Left ventricle myocardium inferior (tissue), 1 donor: Measurements from ENCODE around the gene CR1L. TPM values are rescaled to one million over a fixed set of nuclear protein-coding genes. Genes with fewer than 3 reads are reported as not detected.
"Not testable (repeated sequence)": the region's sequence is repeated elsewhere in the genome, so short reads cannot be mapped to it uniquely, and the experiment has no call there.

Experiments used
- DNase-seq: peaks from one replicate; pipeline ENCODE4 v3.0.0-alpha.2; 2020
- H3K27ac ChIP-seq: fragments of 200-600 bp; replicated peaks from 2 replicates; pipeline ENCODE4 v1.8.0; 2021
- H3K27me3 ChIP-seq: fragments of 200-600 bp; 2 replicates; pipeline ENCODE4 v1.8.0; 2021; ENCODE audit warnings: low read depth
- H3K36me3 ChIP-seq: fragments of 200-600 bp; 2 replicates; pipeline ENCODE4 v1.8.0; 2021
- H3K4me1 ChIP-seq: fragments of 200-600 bp; 2 replicates; pipeline ENCODE4 v1.8.0; 2021
- H3K4me3 ChIP-seq: fragments of 200-600 bp; 2 replicates; pipeline ENCODE4 v1.8.0; 2021; ENCODE audit warnings: mild to moderate bottlenecking, moderate library complexity
- H3K9me3 ChIP-seq: fragments of 200-600 bp; replicated peaks from 2 replicates; pipeline ENCODE4 v1.8.0; 2021
- intact Hi-C: fragments of 100-400 bp; cut with micrococcal nuclease; formaldehyde crosslinking; loops from one replicate; pipeline ENCODE4 v1.11.0; 2022
- total RNA-seq: library from RNA; stranded (reverse); fragmentation: NEBNext Ultra II Directional; extraction: Animal tissue kit (Norgen Biotek cat#: 25700); gene quantifications from one replicate; pipeline ENCODE4 v1.2.1, GENCODE V29; 2021
- TF ChIP-seq, protein P1 (sequence below): fragments of 200-600 bp; IDR thresholded peaks from 2 replicates; pipeline ENCODE4 v1.8.0; 2021; ENCODE audit warnings: antibody characterized with exemption, mild to moderate bottlenecking, borderline replicate concordance
- donor health status: DM: no; HTN: yes; CAD: no; lungs with severe emphysema.

Gene CR1L
- total RNA-seq, 1 donor from 2014 or later = not detected

DNA sequence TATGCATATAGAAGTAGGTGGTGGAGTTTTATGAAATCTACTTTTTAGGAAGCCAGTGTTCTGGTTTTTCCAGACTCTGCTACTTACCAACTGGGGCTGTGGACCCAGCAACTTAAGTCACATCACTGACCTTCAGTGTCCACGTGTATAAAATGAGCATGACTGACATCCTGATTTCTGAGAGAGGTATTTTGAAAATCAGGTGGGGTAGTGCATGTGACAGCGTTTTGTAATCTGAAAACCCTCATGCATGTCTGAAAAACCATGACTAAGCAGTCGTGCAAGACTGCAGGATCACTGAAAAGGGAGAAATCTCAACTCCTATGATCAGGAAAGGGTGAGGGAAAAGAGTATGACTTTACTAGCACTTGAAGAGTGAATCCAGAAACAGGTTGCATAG, 26.1 kb downstream of the CR1L start:
- H3K27ac ChIP-seq = no peak overlapping the region
- TF ChIP-seq, protein P1, sequence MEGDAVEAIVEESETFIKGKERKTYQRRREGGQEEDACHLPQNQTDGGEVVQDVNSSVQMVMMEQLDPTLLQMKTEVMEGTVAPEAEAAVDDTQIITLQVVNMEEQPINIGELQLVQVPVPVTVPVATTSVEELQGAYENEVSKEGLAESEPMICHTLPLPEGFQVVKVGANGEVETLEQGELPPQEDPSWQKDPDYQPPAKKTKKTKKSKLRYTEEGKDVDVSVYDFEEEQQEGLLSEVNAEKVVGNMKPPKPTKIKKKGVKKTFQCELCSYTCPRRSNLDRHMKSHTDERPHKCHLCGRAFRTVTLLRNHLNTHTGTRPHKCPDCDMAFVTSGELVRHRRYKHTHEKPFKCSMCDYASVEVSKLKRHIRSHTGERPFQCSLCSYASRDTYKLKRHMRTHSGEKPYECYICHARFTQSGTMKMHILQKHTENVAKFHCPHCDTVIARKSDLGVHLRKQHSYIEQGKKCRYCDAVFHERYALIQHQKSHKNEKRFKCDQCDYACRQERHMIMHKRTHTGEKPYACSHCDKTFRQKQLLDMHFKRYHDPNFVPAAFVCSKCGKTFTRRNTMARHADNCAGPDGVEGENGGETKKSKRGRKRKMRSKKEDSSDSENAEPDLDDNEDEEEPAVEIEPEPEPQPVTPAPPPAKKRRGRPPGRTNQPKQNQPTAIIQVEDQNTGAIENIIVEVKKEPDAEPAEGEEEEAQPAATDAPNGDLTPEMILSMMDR = no peak
- no peak for DNase-seq
- no peaks in the 10 kb centered on the region for H3K36me3 ChIP-seq
- no peak overlapping the region for H3K4me3 ChIP-seq
- H3K27me3 ChIP-seq = peaks cover 75% of the 10 kb centered on the region
- peaks cover 7% of the 10 kb centered on the region for H3K4me1 ChIP-seq
- intact Hi-C loops = no loop called here
- peaks cover 5% of the 10 kb centered on the region for H3K9me3 ChIP-seq

DNA sequence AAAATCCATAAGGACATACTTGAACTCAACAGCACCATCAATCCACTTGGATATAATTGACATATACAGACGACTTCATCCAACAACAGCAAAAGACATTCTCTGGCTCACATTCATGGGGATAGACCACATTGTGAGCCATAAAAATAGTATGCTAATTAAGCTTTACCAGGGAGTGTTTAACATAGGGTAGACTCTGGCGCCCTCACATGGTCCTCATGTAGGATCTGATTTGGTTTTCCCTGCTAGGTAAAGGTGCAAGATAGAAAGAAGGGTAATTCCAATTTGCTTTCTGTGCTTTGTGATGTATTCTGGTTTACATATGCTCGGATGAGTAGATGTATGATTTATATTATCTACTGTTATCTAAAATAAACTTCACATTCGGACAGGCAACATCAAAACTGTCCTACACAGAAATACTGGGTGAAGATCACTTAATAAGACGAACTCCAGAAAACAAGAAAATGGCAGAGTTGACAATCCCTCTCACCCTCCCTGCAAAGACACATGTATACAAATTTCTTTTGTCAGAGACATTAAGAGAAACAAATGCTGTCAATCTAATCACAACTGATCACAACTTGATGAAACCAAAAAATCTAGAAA, 27.7 kb downstream of the CR1L start:
- peaks cover 7% of the 10 kb centered on the region for H3K4me1 ChIP-seq
- no peaks in the 10 kb centered on the region for H3K9me3 ChIP-seq
- peaks cover 66% of the 10 kb centered on the region for H3K27me3 ChIP-seq
- H3K4me3 ChIP-seq = no peak overlapping the region
- intact Hi-C loops = no loop called here
- H3K27ac ChIP-seq = no peak overlapping the region
- no peak for DNase-seq
- TF ChIP-seq, protein P1 = no peak
- no peaks in the 10 kb centered on the region for H3K36me3 ChIP-seq

GRCh38 chr1:207673399-207673798, 28.5 kb downstream of the CR1L start:
- Histone ChIP-seq H3K4me3 (no peak overlapping the region), H3K27me3 (peaks cover 58% of the 10 kb centered on the region), H3K9me3 (no peaks in the 10 kb centered on the region), H3K4me1 (peaks cover 7% of the 10 kb centered on the region), H3K27ac (no peak overlapping the region), H3K36me3 (no peaks in the 10 kb centered on the region)
- no peak for DNase-seq
- TF ChIP-seq, protein P1 = no peak
- intact Hi-C loops = no loop called here

GRCh38 chr1:207676153-207676552, 31.2 kb downstream of the CR1L start:
- intact Hi-C loops = no loop called here
- Histone ChIP-seq H3K9me3 (no peaks in the 10 kb centered on the region), H3K36me3 (no peaks in the 10 kb centered on the region), H3K27ac (no peak overlapping the region), H3K4me3 (no peak overlapping the region), H3K27me3 (peaks cover 34% of the 10 kb centered on the region), H3K4me1 (no peaks in the 10 kb centered on the region)
- DNase-seq = no peak
- TF ChIP-seq, protein P1 = no peak

- H3K27ac ChIP-seq, H3K9me3 ChIP-seq, DNase-seq, H3K36me3 ChIP-seq, intact Hi-C loops, H3K4me3 ChIP-seq, H3K4me1 ChIP-seq: not testable (repeated sequence)
- H3K27me3 ChIP-seq = peaks cover 11% of the 10 kb centered on the region
Measured at GRCh38 chr1:207680590-207681388, 35.9 kb downstream of the CR1L start.

GRCh38 chr1:207682872-207683434, 38.0 kb downstream of the CR1L start:
- H3K4me3 ChIP-seq, H3K4me1 ChIP-seq: not testable (repeated sequence)

GRCh38 chr1:207690551-207690950, 45.6 kb downstream of the CR1L start:
- H3K36me3 ChIP-seq, intact Hi-C loops, H3K4me3 ChIP-seq, H3K27ac ChIP-seq, H3K9me3 ChIP-seq, DNase-seq, H3K4me1 ChIP-seq: not testable (repeated sequence)
- H3K27me3 ChIP-seq = peaks cover 15% of the 10 kb centered on the region

More at GRCh38 chr1:207682872-207683434, 38.0 kb downstream of the CR1L start:
- H3K36me3 ChIP-seq, H3K27me3 ChIP-seq, H3K9me3 ChIP-seq, DNase-seq, intact Hi-C loops, H3K27ac ChIP-seq: not testable (repeated sequence)
